Measurements from ENCODE around the gene PRKD2.
A peak's percentile ranks its signal among the peaks of the same experiment; 100 is the strongest.

The PRKD2 gene

GRCh38 chr19:46741447-46741846, 24.5 kb upstream of the PRKD2 start:
- DNase-seq (ENCODE audit: low read depth), result no peak

GRCh38 chr19:46739290-46739771, 22.4 kb upstream of the PRKD2 start:
- DNase-seq (ENCODE audit: low read depth), result no peak

DNA sequence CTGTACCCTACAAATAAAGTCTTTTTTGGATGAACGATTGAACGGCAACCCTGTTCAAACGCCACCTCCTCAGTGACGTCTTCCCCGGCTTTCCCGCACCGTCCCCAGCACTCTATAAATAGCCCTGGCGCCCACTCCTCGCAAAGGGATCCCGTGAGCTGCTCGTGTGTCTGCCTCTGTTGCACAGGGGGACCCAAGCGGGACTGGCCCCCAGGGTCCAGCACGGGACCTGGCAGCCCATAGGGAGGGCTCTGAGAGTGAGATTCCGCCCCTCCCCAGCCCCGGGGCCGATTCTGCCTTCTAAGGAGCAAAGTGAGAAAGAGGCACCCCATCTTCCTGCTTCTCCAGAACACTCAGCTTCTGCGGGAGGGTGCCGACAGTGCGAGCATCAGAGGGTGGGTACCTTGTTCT, 20.9 kb upstream of the PRKD2 start:
- DNase-seq (ENCODE audit: low read depth), result no peak

GRCh38 chr19:46737298-46737654, 20.4 kb upstream of the PRKD2 start:
- DNase-seq (ENCODE audit: low read depth), result no peak

DNA sequence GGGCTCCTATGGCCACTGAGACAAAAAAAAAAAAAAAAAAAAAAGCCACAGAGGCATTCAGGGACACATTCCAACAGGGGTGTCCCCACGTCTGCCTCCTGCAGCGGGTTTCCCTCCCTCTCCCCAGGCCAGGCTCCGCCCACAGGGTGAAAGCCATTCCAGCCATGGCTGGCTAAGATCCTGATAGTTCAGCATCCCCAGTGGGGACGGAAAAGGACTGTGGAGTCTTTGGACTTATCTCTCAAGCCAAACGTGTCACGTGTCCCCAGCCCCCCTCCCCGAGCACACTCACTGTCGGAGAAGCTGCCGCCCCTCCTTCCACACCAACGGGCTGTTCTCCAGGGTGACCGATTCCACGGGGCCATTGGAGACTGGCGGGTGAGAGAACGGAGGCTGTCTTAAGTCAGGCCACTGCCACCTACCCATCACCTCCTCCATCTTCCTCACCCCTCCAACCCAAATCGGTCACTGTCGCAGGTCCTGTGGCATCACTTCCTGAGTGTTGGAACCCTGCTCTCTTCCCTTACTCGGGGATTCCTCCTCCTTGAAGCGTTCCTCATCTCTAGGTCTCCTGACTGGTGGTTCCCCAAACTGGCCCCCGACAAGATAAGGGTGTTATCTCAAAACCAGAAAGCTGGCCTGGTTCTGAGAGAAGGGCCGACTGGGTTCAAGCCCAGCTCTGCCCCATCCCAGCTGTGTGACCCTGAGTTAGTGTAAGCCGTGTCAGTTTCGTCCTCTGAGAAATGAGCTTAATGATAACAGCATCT, 19.8 kb upstream of the PRKD2 start:
- DNase-seq (ENCODE audit: low read depth), result no peak

DNA sequence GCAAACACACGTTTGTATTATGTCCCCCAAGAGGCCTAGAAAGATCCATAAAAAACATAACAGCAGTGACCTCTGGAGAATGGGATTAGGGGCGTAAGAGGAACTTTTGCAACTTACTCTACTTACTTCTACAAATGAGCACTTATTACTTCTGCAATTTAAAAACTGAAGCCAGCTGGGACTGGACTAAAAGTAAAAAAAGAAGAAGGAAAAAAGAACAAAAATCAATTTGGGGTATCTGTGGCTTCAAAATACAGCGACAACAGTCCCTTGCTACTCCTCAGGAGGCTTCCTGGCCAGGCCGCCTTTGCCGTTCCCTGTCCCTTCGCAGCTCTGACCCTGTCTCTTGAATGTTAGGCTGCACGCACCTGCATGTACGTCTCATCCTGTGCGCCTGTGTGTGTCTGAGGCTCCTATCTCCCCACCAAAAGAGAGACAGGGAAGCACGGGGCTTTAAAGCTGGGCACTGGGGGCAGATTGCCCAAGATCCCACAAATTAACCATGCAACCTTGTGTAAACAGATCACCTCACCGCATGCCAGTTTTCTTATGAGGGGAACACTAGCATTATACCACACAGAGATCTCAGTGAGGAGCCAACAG, 16.9 kb upstream of the PRKD2 start:
- no peak for DNase-seq (ENCODE audit: low read depth)

GRCh38 chr19:46732966-46733689, 16.2 kb upstream of the PRKD2 start:
- DNase-seq (ENCODE audit: low read depth), result no peak

DNA sequence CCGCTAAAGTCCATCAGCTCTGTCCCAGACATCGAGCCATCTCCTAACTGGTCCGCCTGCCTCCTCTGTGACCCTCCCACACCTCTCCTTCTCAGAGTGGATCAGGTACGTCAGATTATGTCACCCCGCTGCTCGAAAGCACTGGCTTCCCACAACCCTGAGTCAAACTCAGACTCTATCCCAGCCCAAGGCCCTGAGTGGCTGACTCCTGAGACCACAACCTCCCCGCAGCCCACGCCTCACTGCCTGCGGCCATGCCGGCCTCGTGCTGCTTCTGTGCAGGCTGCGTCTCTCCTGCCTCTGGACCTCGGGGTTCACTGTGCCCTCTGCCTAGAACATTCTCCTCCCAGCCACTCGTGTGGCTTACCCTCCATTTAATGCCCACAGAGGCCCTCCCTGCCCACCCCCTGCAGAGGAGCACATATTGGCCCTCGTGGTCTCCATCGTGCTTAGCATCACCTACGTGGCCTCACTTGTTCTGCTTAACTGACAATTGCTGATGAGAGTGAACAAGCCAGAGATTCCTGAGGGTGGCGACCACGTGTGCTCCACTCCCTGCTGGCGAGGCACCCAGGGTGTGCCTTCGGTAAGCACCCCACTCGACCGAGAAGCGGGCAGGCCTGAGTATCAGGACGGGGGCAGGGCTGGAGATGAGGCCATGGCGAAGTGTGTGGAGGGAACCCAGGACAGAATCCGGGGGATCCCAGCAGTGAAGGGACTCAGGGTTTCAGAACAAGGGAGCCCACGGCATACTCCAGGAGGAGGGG, 15.4 kb upstream of the PRKD2 start:
- no peak for DNase-seq (ENCODE audit: low read depth)

DNA sequence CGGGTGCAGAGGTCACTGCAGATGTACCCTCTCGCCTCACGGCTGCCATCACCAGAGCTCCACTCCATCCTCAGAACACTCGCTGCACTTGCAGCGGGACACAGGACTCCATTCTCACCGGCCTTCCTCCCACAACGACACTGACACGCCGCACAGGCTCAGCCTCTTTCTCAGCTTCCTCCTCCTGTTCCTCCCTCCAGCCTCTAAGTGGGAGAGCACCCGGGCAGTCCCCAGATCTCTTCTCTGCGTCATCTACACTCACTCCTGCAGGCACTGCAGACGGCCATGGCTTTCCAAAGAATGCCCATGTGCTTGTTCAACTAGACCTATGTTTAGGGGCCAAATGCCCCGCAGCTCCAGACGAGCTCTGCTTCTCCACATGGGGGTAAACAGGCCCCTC, 14.7 kb upstream of the PRKD2 start:
- no peak for DNase-seq (ENCODE audit: low read depth)

GRCh38 chr19:46731007-46731501, 14.1 kb upstream of the PRKD2 start:
- DNase-seq (ENCODE audit: low read depth), result no peak

DNA sequence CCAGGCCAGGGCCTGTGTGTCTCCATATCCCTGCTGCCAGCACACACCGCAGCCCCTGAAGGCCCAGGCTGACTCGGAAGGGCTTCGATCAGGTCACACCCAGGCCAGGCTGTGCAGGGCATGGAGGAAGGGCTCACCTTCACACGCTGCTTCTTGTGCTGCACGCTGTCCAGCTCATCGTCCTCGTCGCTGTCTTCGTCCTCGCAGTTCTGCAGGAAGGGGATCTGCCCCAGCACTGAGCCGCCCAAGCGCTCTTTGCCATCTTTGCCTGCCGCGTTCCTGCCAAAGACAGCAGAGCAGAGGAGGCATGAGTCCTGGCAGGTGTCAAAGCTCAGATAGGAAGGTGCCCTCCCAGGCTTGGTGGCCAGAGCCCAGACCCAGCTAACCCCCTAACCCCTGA, 13.7 kb upstream of the PRKD2 start:
- DNase-seq (ENCODE audit: low read depth), result no peak

GRCh38 chr19:46730187-46730586, 13.3 kb upstream of the PRKD2 start:
- no peak for DNase-seq (ENCODE audit: low read depth)

DNA sequence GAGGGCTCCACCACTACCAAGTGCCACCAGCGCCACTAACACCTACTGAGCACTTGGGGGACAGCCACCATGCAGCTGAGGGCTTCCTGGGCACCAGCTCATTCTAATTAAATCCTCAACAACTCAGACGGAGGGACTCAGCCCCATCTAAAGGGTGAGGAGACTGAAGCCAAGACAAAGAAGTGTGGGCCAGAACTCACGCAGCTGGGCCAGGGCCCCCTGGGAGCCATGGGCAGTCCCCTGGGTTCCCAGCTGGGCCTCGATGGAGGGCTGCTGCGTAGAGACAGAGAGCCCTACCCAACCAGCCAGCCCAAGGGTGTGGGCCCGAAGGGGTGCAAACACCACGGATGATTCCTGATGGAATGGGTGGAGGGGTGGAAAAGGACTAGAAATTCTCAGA, 12.8 kb upstream of the PRKD2 start:
- no peak for DNase-seq (ENCODE audit: low read depth)

DNA sequence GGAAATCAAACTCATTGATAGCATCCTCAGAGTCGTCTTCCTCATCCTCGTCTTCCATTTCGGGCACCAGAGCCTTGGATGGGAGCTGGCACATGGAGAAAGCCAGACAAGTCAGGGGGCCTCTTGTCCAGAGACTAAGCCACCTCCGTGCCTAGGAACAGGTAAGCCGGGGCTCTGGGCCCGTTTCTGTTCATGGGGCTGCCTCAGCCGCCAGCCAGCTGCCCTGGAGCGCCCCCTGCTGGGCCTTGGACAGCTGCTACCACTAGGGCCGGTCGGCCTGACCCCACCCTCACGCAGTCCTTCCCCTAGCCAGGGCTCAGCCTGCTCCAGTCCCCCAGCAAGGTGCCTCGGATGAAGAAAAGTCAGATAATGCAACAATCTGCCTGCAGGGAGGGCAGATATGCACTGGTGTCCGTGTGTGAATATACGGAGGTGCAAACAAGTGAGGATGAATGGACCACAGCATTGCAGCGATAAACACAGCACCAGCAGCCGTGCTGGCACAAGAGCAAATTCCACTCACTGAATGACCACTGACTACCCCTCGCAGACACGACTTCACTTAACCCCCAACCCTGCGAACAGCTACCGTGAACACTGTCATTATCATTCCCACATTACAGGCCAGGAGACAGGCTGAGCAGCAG, 11.9 kb upstream of the PRKD2 start:
- DNase-seq (ENCODE audit: low read depth), result peak; percentile 73

GRCh38 chr19:46728208-46728607, 11.3 kb upstream of the PRKD2 start:
- no peak for DNase-seq (ENCODE audit: low read depth)

DNA sequence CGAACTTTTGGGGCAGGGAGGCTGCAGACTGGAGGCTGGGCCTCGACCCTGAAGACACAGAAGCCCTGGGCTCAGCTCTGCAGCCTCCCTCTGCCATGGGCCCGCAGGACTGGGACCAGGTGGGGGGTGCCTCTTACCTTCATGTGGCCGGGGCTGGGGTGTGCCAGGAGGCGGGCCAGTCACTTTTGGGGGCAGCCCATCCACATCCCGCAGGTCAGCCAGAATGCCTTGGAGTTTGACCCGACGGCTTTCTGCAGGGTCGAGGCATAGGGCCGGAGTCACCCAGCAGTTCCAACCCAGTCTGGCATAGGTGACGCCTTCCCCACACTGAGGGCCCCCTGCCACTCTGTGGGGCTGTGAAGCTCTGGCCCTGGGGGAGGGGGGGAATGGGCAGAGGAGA, 10.8 kb upstream of the PRKD2 start:
- no peak for DNase-seq (ENCODE audit: low read depth)

- DNase-seq (ENCODE audit: low read depth), result no peak
These were observed 10.1 kb upstream of the PRKD2 start for GRCh38 chr19:46726971-46727501.

DNA sequence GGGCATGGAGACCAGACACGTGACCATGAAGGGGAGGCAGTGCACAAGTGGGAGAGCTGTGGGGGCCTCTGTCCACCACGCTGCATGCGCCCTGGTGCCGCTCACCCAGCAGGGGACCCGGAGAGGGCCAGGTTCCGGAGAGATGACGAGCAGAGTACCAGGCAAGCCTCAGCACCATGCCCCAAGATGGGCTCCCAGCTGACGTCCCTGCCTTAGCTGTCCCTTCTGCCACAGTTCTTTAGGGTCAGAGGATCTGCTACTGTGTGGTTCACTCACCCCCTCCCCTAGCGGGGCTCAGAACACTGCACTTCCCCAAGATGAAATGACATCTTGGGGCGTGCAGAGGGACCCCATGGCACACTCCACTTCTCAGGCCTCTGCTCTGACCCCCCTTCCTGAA, 9.6 kb upstream of the PRKD2 start:
- no peak for DNase-seq (ENCODE audit: low read depth)

GRCh38 chr19:46725859-46726393, 9.0 kb upstream of the PRKD2 start:
- DNase-seq (ENCODE audit: low read depth), result no peak

- no peak for DNase-seq (ENCODE audit: low read depth)
These were observed 8.3 kb upstream of the PRKD2 start for GRCh38 chr19:46725036-46725820.

Measured in activated T-helper 9 cell treated with anti-CD3 and anti-CD28 coated beads, Interleukin-2, amount 50 U/mL, for 16 hours (primary cell).